PC-3 (cell line): Measurements from ENCODE around the gene HS3ST2. TPM values are rescaled to one million over a fixed set of nuclear protein-coding genes. Genes with fewer than 3 reads are reported as not detected.

Source experiments
- ATAC-seq: fragments of 200-7000 bp; cut with Tn5 transposase; 2 replicates; pipeline ENCODE4 v1.9.1; 2020; ENCODE audit warnings: mild to moderate bottlenecking, moderate library complexity
- BruUV-seq: library from RNA; stranded (reverse); fragments of 400-500 nt; replicated peaks from 2 replicates; lab custom pipeline; 2021; lab: Mats Ljungman, UMichigan
- CTCF ChIA-PET: fragments of 300-600 bp; sonication (Branson Sonifier 250); formaldehyde crosslinking; loops from one replicate; lab custom pipeline; 2022; ENCODE audit warnings: antibody characterized with exemption; lab: Charles Lee
- POLR2A ChIA-PET: fragments of 300-600 bp; sonication (Branson Sonifier 250); formaldehyde crosslinking; loops from one replicate; lab custom pipeline; 2022; ENCODE audit warnings: antibody characterized with exemption; ENCODE audit not compliant: unreplicated experiment; lab: Charles Lee
- DNase-seq: peaks from one replicate; pipeline ENCODE4 v3.0.0-alpha.2; 2015
- H2AFZ ChIP-seq: fragments of 300-600 bp; sonication (generic); 2 replicates; pipeline ENCODE4 v1.6.0; 2016; ENCODE audit warnings: antibody characterized with exemption, low read length
- H3F3A ChIP-seq: fragments of 300-600 bp; sonication (generic); one replicate; pipeline ENCODE4 v1.6.0; 2017; ENCODE audit warnings: antibody characterized with exemption, low read length, control low read depth, mild to moderate bottlenecking; ENCODE audit not compliant: unreplicated experiment
- H3K27ac ChIP-seq: fragments of 300-600 bp; sonication (generic); 2 replicates; pipeline ENCODE4 v1.5.1; 2016; ENCODE audit warnings: mild to moderate bottlenecking, low read length
- H3K27me3 ChIP-seq: fragments of 300-600 bp; sonication (generic); 2 replicates; pipeline ENCODE4 v1.6.1; 2016; ENCODE audit warnings: low read length, mixed read lengths
- H3K36me3 ChIP-seq: fragments of 300-600 bp; sonication (generic); 2 replicates; pipeline ENCODE4 v1.6.1; 2016; ENCODE audit warnings: low read depth, mixed run types, low read length, mixed read lengths
- H3K4me1 ChIP-seq: fragments of 300-600 bp; sonication (generic); 2 replicates; pipeline ENCODE4 v1.5.1; 2016; ENCODE audit warnings: low read length; ENCODE audit not compliant: insufficient read depth
- H3K4me2 ChIP-seq: fragments of 300-600 bp; sonication (generic); 2 replicates; pipeline ENCODE4 v1.6.0; 2016; ENCODE audit warnings: low read length
- H3K4me3 ChIP-seq: fragments of 300-600 bp; sonication (generic); 2 replicates; pipeline ENCODE4 v1.5.1; 2016; ENCODE audit warnings: mild to moderate bottlenecking, low read length, mixed read lengths
- H3K79me2 ChIP-seq: fragments of 300-600 bp; sonication (generic); 2 replicates; pipeline ENCODE4 v1.6.1; 2017; ENCODE audit warnings: low read length, mixed read lengths
- H3K9ac ChIP-seq: fragments of 300-600 bp; sonication (generic); 2 replicates; pipeline ENCODE4 v1.6.0; 2016; ENCODE audit warnings: mild to moderate bottlenecking, low read length
- H3K9me2 ChIP-seq: fragments of 300-600 bp; sonication (generic); replicated peaks from 2 replicates; pipeline ENCODE4 v1.6.1; 2016; ENCODE audit warnings: mixed run types, low read length, mixed read lengths
- H3K9me3 ChIP-seq: fragments of 300-600 bp; sonication (generic); 2 replicates; pipeline ENCODE4 v1.6.1; 2016; ENCODE audit warnings: low read length, mixed read lengths
- H4K20me1 ChIP-seq: fragments of 300-600 bp; sonication (generic); 2 replicates; pipeline ENCODE4 v1.6.1; 2016; ENCODE audit warnings: low read length, mixed read lengths
- EZH2 ChIP-seq: fragments of 300-600 bp; sonication (generic); IDR thresholded peaks from one replicate; pipeline ENCODE4 v1.6.1; 2017; ENCODE audit warnings: antibody characterized with exemption, mild to moderate bottlenecking, low read length; ENCODE audit not compliant: unreplicated experiment
- EZH2phosphoT487 ChIP-seq: fragments of 300-600 bp; sonication (generic); IDR thresholded peaks from 2 replicates; pipeline ENCODE4 v1.6.1; 2018; ENCODE audit warnings: mild to moderate bottlenecking, antibody characterized with exemption, low read length, borderline replicate concordance
- intact Hi-C: fragments of 100-400 bp; cut with micrococcal nuclease; formaldehyde crosslinking; loops from 2 replicates; pipeline ENCODE4 v1.9.0; 2023
- total RNA-seq: library from RNA; depleted of rRNA; stranded (reverse); fragments of >200 nt; gene quantifications from 2 replicates; pipeline ENCODE4 v1.2.3, GENCODE V29; 2014
- TF ChIP-seq, protein P1 (sequence below): fragments of 300-600 bp; sonication (generic); conservative IDR thresholded peaks from 2 replicates; pipeline ENCODE4 v1.5.1; 2017; ENCODE audit warnings: antibody characterized with exemption, low read depth, mild to moderate bottlenecking, low read length

HS3ST2 gene
- total RNA-seq, 1 experiment from 2014 or later = not detected

- H3K27ac ChIP-seq = no peak overlapping the region
- no peaks in the 10 kb centered on the region for H3F3A ChIP-seq
- H3K79me2 ChIP-seq = no peaks in the 10 kb centered on the region
- intact Hi-C loops = no loop called here
- DNase-seq (no peak), ATAC-seq (no peak)
- ChIA-PET POLR2A (no interaction called here), CTCF (no interaction called here)
- peaks cover 63% of the 10 kb centered on the region for H3K27me3 ChIP-seq
- no TSS peak for BruUV-seq
- H4K20me1 ChIP-seq = no peaks in the 10 kb centered on the region
- no peak overlapping the region for H3K4me2 ChIP-seq
- H3K4me1 ChIP-seq = no peaks in the 10 kb centered on the region
- H3K9me2 ChIP-seq = no peaks in the 10 kb centered on the region
- no peak overlapping the region for H2AFZ ChIP-seq
- no peak overlapping the region for H3K9ac ChIP-seq
- no peaks in the 10 kb centered on the region for H3K36me3 ChIP-seq
- no peak overlapping the region for H3K4me3 ChIP-seq
- H3K9me3 ChIP-seq = no peaks in the 10 kb centered on the region
- no peak for TF ChIP-seq EZH2phosphoT487
- no peak for TF ChIP-seq EZH2
- TF ChIP-seq, protein P1, sequence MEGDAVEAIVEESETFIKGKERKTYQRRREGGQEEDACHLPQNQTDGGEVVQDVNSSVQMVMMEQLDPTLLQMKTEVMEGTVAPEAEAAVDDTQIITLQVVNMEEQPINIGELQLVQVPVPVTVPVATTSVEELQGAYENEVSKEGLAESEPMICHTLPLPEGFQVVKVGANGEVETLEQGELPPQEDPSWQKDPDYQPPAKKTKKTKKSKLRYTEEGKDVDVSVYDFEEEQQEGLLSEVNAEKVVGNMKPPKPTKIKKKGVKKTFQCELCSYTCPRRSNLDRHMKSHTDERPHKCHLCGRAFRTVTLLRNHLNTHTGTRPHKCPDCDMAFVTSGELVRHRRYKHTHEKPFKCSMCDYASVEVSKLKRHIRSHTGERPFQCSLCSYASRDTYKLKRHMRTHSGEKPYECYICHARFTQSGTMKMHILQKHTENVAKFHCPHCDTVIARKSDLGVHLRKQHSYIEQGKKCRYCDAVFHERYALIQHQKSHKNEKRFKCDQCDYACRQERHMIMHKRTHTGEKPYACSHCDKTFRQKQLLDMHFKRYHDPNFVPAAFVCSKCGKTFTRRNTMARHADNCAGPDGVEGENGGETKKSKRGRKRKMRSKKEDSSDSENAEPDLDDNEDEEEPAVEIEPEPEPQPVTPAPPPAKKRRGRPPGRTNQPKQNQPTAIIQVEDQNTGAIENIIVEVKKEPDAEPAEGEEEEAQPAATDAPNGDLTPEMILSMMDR = no peak
Measured at GRCh38 chr16:22847690-22848089, 33.7 kb downstream of the HS3ST2 start.

DNA sequence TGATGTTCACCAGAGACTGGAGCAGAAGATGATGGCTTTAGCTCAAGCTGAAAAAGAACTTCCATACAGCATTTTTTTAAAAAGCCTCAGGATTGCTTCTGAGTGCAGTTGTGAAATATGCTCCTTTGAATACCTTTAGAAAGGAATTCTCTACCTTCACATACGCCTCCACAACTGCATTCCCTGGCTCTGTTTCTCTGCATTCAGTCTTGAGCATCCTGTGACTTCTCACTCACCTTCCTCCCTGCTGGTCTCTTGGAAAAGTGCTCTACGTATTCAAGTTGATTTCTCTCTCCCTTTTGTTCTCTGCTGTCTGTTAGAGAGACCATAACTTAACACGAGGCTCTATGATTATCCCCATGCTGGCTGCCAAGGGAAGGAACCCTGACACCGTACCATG, 34.5 kb downstream of the HS3ST2 start:
- CTCF ChIA-PET = no interaction called here
- no peak overlapping the region for H3K4me2 ChIP-seq
- H3K4me1 ChIP-seq = no peaks in the 10 kb centered on the region
- H3K27ac ChIP-seq = no peak overlapping the region
- no peaks in the 10 kb centered on the region for H4K20me1 ChIP-seq
- H3K9ac ChIP-seq = no peak overlapping the region
- TF ChIP-seq, protein P1 = no peak
- TF ChIP-seq EZH2 (no peak), EZH2phosphoT487 (no peak)
- no TSS peak for BruUV-seq
- H3F3A ChIP-seq = no peaks in the 10 kb centered on the region
- peaks cover 66% of the 10 kb centered on the region for H3K27me3 ChIP-seq
- no peaks in the 10 kb centered on the region for H3K36me3 ChIP-seq
- intact Hi-C loops = no loop called here
- H3K9me3 ChIP-seq = no peaks in the 10 kb centered on the region
- POLR2A ChIA-PET = no interaction called here
- no peak for DNase-seq
- H2AFZ ChIP-seq = no peak overlapping the region
- no peaks in the 10 kb centered on the region for H3K79me2 ChIP-seq
- H3K9me2 ChIP-seq = no peaks in the 10 kb centered on the region
- H3K4me3 ChIP-seq = no peak overlapping the region
- ATAC-seq = no peak

DNA sequence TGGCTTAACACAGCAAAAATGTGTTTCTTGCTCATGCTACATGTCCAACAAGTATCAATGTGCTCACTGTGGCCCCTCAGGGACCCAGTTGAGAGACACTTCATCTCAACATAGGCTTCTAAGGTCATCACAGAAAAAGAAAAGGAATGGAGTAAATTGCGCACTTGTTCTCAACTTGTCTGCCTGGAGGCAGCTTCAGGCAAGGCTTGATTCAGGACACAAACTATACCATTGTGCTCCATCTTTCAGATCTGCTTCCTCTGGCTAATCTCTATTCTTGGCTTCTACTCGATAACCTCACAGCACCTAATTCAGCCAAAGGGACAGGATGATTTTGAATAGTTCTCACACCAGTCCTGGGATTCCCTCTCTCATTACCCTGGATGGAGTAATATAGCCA, 35.6 kb downstream of the HS3ST2 start:
- Histone ChIP-seq H3K27me3 (peaks cover 74% of the 10 kb centered on the region), H3K79me2 (no peaks in the 10 kb centered on the region), H3K9ac (no peak overlapping the region), H3K4me1 (no peaks in the 10 kb centered on the region), H3K36me3 (no peaks in the 10 kb centered on the region), H3K4me3 (no peak overlapping the region), H4K20me1 (no peaks in the 10 kb centered on the region), H3K4me2 (no peak overlapping the region), H3K27ac (no peak overlapping the region), H3K9me2 (no peaks in the 10 kb centered on the region), H3F3A (no peaks in the 10 kb centered on the region), H3K9me3 (no peaks in the 10 kb centered on the region), H2AFZ (no peak overlapping the region)
- TF ChIP-seq EZH2 = no peak
- TF ChIP-seq, protein P1 = no peak
- TF ChIP-seq EZH2phosphoT487 = no peak
- intact Hi-C loops = no loop called here
- DNase-seq = no peak
- no peak for ATAC-seq
- ChIA-PET POLR2A (no interaction called here), CTCF (no interaction called here)
- BruUV-seq = no TSS peak
